IMR-90 (cell line): Measurements from ENCODE around the gene FTO. TPM values are rescaled to one million over a fixed set of nuclear protein-coding genes. Genes with fewer than 3 reads are reported as not detected.

Experiments
- ATAC-seq: fragments of 200-7000 bp; cut with Tn5 transposase; 2 replicates; pipeline ENCODE4 v1.9.1; 2020; ENCODE audit warnings: low read depth, mild to moderate bottlenecking, moderate library complexity
- BruUV-seq: library from RNA; stranded (reverse); fragments of 400-500 nt; replicated peaks from 2 replicates; lab custom pipeline; 2021; lab: Mats Ljungman, UMichigan
- CTCF ChIA-PET: fragments of 300-600 bp; formaldehyde crosslinking; extraction: SDS; loops from one replicate; lab custom pipeline; 2021; ENCODE audit warnings: antibody characterized with exemption; lab: Yijun Ruan, JAX
- POLR2A ChIA-PET: fragments of 300-600 bp; sonication (Branson Sonifier 250); formaldehyde crosslinking; loops from one replicate; lab custom pipeline; 2022; ENCODE audit warnings: antibody characterized with exemption; ENCODE audit not compliant: unreplicated experiment; lab: Charles Lee
- DNase-seq: peaks from one replicate; pipeline ENCODE4 v3.0.0; 2013
- H2AFZ ChIP-seq: replicated peaks from 2 replicates; pipeline ENCODE3; 2013; ENCODE audit warnings: low read length, mild to moderate bottlenecking; ENCODE audit not compliant: poor library complexity
- H2AK5ac ChIP-seq: 2 replicates; pipeline ENCODE4 v1.6.1; 2013; ENCODE audit warnings: low read depth, low read length, inconsistent platforms
- H2AK9ac ChIP-seq: replicated peaks from 2 replicates; pipeline ENCODE3; 2013; ENCODE audit warnings: mild to moderate bottlenecking, low read depth, low read length, moderate library complexity; ENCODE audit not compliant: poor library complexity
- H2BK120ac ChIP-seq: 2 replicates; pipeline ENCODE4 v1.6.1; 2013; ENCODE audit warnings: low read depth, low read length, inconsistent platforms
- H2BK15ac ChIP-seq: 3 replicates; pipeline ENCODE4 v1.6.1; 2013; ENCODE audit warnings: low read depth, low read length, inconsistent platforms
- H2BK20ac ChIP-seq: 2 replicates; pipeline ENCODE4 v1.6.1; 2013; ENCODE audit warnings: low read depth, mild to moderate bottlenecking, inconsistent platforms, low read length, moderate library complexity
- H2BK5ac ChIP-seq: 2 replicates; pipeline ENCODE4 v1.6.1; 2013; ENCODE audit warnings: mild to moderate bottlenecking, low read depth, low read length, inconsistent platforms; ENCODE audit not compliant: poor library complexity, severe bottlenecking
- H3K14ac ChIP-seq: replicated peaks from 2 replicates; pipeline ENCODE4 v1.6.1; 2013; ENCODE audit warnings: low read depth, low read length, inconsistent platforms
- H3K18ac ChIP-seq: 2 replicates; pipeline ENCODE4 v1.6.1; 2013; ENCODE audit warnings: low read depth, low read length, control low read depth
- H3K23ac ChIP-seq: 2 replicates; pipeline ENCODE4 v1.6.1; 2013; ENCODE audit warnings: low read depth, low read length, inconsistent platforms
- H3K27ac ChIP-seq: 2 replicates; pipeline ENCODE4 v1.5.1; 2013; ENCODE audit warnings: mild to moderate bottlenecking, control low read depth, low read length; ENCODE audit not compliant: insufficient read depth
- H3K27me3 ChIP-seq: 2 replicates; pipeline ENCODE4 v1.6.1; 2013; ENCODE audit warnings: low read length; ENCODE audit not compliant: control insufficient read depth, insufficient read depth
- H3K36me3 ChIP-seq: 2 replicates; pipeline ENCODE4 v1.6.1; 2013; ENCODE audit warnings: low read length, mixed read lengths; ENCODE audit not compliant: control insufficient read depth, insufficient read depth
- H3K4ac ChIP-seq: 2 replicates; pipeline ENCODE4 v1.6.1; 2013; ENCODE audit warnings: low read depth, low read length, inconsistent platforms
- H3K4me1 ChIP-seq: 2 replicates; pipeline ENCODE4 v1.6.1; 2013; ENCODE audit warnings: low read length, mixed read lengths; ENCODE audit not compliant: control insufficient read depth, insufficient read depth
- H3K4me2 ChIP-seq: 2 replicates; pipeline ENCODE4 v1.6.1; 2013; ENCODE audit warnings: low read depth, mild to moderate bottlenecking, control low read depth, low read length, moderate library complexity
- H3K4me3 ChIP-seq: 2 replicates; pipeline ENCODE4 v1.5.1; 2013; ENCODE audit warnings: low read depth, mild to moderate bottlenecking, control low read depth, low read length, moderate library complexity; ENCODE audit not compliant: insufficient read depth
- H3K56ac ChIP-seq: 2 replicates; pipeline ENCODE4 v1.6.1; 2013; ENCODE audit warnings: low read length, inconsistent platforms; ENCODE audit not compliant: insufficient read depth; ENCODE audit errors: extremely low read depth
- H3K79me1 ChIP-seq, 2 experiments: 2 replicates each; pipeline ENCODE4 v1.6.1; 2013; ENCODE audit warnings: low read length in 2 of 2, inconsistent platforms in 1 of 2, low read depth in 1 of 2
- H3K9ac ChIP-seq: 2 replicates; pipeline ENCODE4 v1.6.1; 2013; ENCODE audit warnings: low read depth, low read length, control low read depth
- H3K9me1 ChIP-seq: 2 replicates; pipeline ENCODE4 v1.6.1; 2013; ENCODE audit warnings: low read length, inconsistent platforms; ENCODE audit not compliant: insufficient read depth
- H3K9me3 ChIP-seq: 2 replicates; pipeline ENCODE4 v1.6.1; 2013; ENCODE audit warnings: low read length; ENCODE audit not compliant: control insufficient read depth, insufficient read depth
- H4K20me1 ChIP-seq: 2 replicates; pipeline ENCODE4 v1.6.1; 2013; ENCODE audit warnings: low read length, inconsistent platforms; ENCODE audit not compliant: insufficient read depth
- H4K5ac ChIP-seq: 2 replicates; pipeline ENCODE4 v1.6.1; 2013; ENCODE audit warnings: mild to moderate bottlenecking, low read depth, low read length, control low read depth
- H4K8ac ChIP-seq, 2 experiments: 2 replicates each; pipeline ENCODE4 v1.6.1; 2013; ENCODE audit warnings: low read depth in 2 of 2, low read length in 2 of 2, control low read depth in 1 of 2, inconsistent platforms in 1 of 2
- H4K91ac ChIP-seq: 2 replicates; pipeline ENCODE4 v1.6.1; 2013; ENCODE audit warnings: low read depth, low read length, inconsistent platforms; ENCODE audit not compliant: insufficient read depth
- BHLHE40 ChIP-seq: fragments of 150-350 bp; IDR thresholded peaks from 2 replicates; pipeline ENCODE4 v1.6.1; 2016; ENCODE audit warnings: mild to moderate bottlenecking, low read depth, low read length
- CEBPB ChIP-seq: IDR thresholded peaks from 2 replicates; pipeline ENCODE4 v1.6.1; 2012; ENCODE audit warnings: low read depth, low read length, improper control_type of control experiment
- CHD1 ChIP-seq: IDR thresholded peaks from 2 replicates; pipeline ENCODE4 v1.6.1; 2012; ENCODE audit warnings: low read depth, low read length, improper control_type of control experiment
- FOS ChIP-seq: fragments of 150-350 bp; IDR thresholded peaks from 2 replicates; pipeline ENCODE4 v1.6.1; 2016; ENCODE audit warnings: low read depth, low read length
- MAZ ChIP-seq: IDR thresholded peaks from 2 replicates; pipeline ENCODE4 v1.6.1; 2012; ENCODE audit warnings: low read depth, mild to moderate bottlenecking, low read length, improper control_type of control experiment, moderate library complexity, borderline replicate concordance
- MXI1 ChIP-seq: IDR thresholded peaks from 2 replicates; pipeline ENCODE4 v1.6.1; 2012; ENCODE audit warnings: low read depth, mild to moderate bottlenecking, low read length, moderate library complexity, borderline replicate concordance
- POLR2A ChIP-seq: IDR thresholded peaks from 2 replicates; pipeline ENCODE4 v1.6.1; 2012; ENCODE audit warnings: mild to moderate bottlenecking, low read depth, low read length
- RAD21 ChIP-seq: IDR thresholded peaks from 2 replicates; pipeline ENCODE4 v1.6.1; 2012; ENCODE audit warnings: low read length, improper control_type of control experiment
- RCOR1 ChIP-seq: IDR thresholded peaks from 2 replicates; pipeline ENCODE4 v1.6.1; 2012; ENCODE audit warnings: mild to moderate bottlenecking, low read length, improper control_type of control experiment; ENCODE audit not compliant: insufficient replicate concordance
- RFX5 ChIP-seq: IDR thresholded peaks from 2 replicates; pipeline ENCODE4 v1.8.0; 2012; ENCODE audit warnings: low read depth, mild to moderate bottlenecking, low read length, moderate library complexity
- SMC3 ChIP-seq: fragments of 150-350 bp; IDR thresholded peaks from 2 replicates; pipeline ENCODE4 v1.6.1; 2016; ENCODE audit warnings: low read depth, mild to moderate bottlenecking, antibody characterized with exemption, low read length, moderate library complexity
- WGBS, 2 experiments: methylation state at CpG; one replicate each; pipeline versions ENCODE4 v1.1.5 to v1.1.7; 2013; ENCODE audit warnings: missing lambda C conversion rate in 2 of 2; ENCODE audit not compliant: insufficient read length in 1 of 2; ENCODE audit errors: extremely low coverage in 2 of 2; 5-methylcytosine and 5-hydroxymethylcytosine counted together
- dilution Hi-C: fragments of 300-500 bp; cut with HindIII; formaldehyde crosslinking; loops from one replicate; pipeline ENCODE4 v1.14.3; 2018; ENCODE audit warnings: low sequenced_read_pairs; ENCODE audit not compliant: unreplicated experiment
- in situ Hi-C: fragments of 300-500 bp; cut with MboI; formaldehyde crosslinking; loops from 3 replicates; pipeline ENCODE4 v1.14.3; 2019; ENCODE audit warnings: low sequenced_read_pairs, inconsistent platforms, mixed read lengths
- intact Hi-C: fragments of 100-400 bp; cut with micrococcal nuclease; formaldehyde crosslinking; loops from 2 replicates; pipeline ENCODE4 v1.10.0; 2022
- polyA plus RNA-seq, 3 experiments: library from polyadenylated mRNA; depleted of rRNA; stranded (reverse); fragments of >200 nt; gene quantifications; 2 replicates each; pipeline ENCODE4 v1.2.3, GENCODE V29; 2012; ENCODE audit warnings: low replicate concordance in 1 of 3
- total RNA-seq: library from RNA; depleted of rRNA; stranded (reverse); fragments of >200 nt; gene quantifications from 2 replicates; pipeline ENCODE4 v1.2.3, GENCODE V29; 2012
- TF ChIP-seq, protein P1 (sequence below): fragments of 150-350 bp; IDR thresholded peaks from 2 replicates; pipeline ENCODE4 v1.6.1; 2016; ENCODE audit warnings: low read depth, mild to moderate bottlenecking, low read length, moderate library complexity, borderline replicate concordance
- TF ChIP-seq, protein P2 (sequence below): conservative IDR thresholded peaks from 2 replicates; pipeline ENCODE4 v1.5.1; 2012; ENCODE audit warnings: mild to moderate bottlenecking, low read depth, low read length, improper control_type of control experiment
- TF ChIP-seq, protein P3 (sequence below): fragments of 150-350 bp; IDR thresholded peaks from 2 replicates; pipeline ENCODE4 v1.6.1; 2017; ENCODE audit warnings: mild to moderate bottlenecking, antibody characterized with exemption, low read length, low read depth

FTO gene
- total and polyA plus RNA-seq, 2 of the 4 experiments (the other 2 are of a cell fraction), result 70.3 to 132 TPM

DNA sequence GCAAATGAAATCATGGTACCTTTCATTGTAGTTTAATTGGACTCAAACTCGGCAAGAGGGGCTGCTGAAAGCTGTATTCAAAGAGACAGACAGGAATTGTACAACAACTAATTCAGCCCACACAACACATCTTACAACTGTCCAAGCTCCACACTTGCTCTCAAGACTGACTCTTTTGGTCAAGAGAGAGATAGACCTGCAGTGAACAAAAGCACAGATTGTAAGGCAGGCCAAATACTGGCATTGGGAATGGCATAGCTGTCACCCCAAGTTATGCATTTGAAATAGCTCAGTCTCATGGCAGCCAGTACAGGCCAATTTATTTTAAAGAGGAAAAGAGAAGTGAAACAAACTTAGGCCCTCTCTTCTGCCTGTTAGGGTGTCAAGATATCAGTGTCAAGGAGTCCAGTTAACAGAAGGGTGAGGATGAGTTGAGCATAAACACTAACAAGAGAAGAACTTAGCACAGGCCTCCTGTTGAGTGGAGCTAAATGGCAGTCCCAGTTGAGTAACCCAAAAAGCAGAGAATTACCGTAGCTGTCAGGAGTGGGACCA lies 366.9 kb downstream of the FTO start:
- in situ Hi-C loops, result no loop called here
- Histone ChIP-seq H4K91ac (no peak overlapping the region), H3K4me1 (no peaks in the 10 kb centered on the region), H3K4ac (no peak overlapping the region), H3K18ac (no peak overlapping the region), H2BK20ac (no peak overlapping the region), H2BK5ac (no peak overlapping the region), H2AK9ac (no peak overlapping the region), H3K9me3 (no peaks in the 10 kb centered on the region), H4K8ac (no peak overlapping the region), H3K4me3 (no peak overlapping the region), H3K27ac (no peak overlapping the region), H2BK15ac (no peak overlapping the region), H3K9me1 (no peaks in the 10 kb centered on the region; the same call in 1 of the 2 replicates), H2AK5ac (no peak overlapping the region), H3K23ac (no peak overlapping the region), H3K79me1 (no peaks in the 10 kb centered on the region; a peak in 1 of 4 replicates), H2BK120ac (no peak overlapping the region), H3K56ac (no peak overlapping the region), H4K20me1 (no peaks in the 10 kb centered on the region; the same call in 1 of the 2 replicates), H3K14ac (no peak overlapping the region), H3K27me3 (no peaks in the 10 kb centered on the region), H3K4me2 (no peak overlapping the region), H4K5ac (no peak overlapping the region), H3K36me3 (no peaks in the 10 kb centered on the region), H3K9ac (no peak overlapping the region), H2AFZ (no peak overlapping the region)
- CTCF ChIA-PET, result no interaction called here
- no peak for TF ChIP-seq FOS
- no peak for TF ChIP-seq RFX5
- TF ChIP-seq RCOR1, result no peak
- TF ChIP-seq MAZ, result no peak
- no peak for TF ChIP-seq SMC3
- TF ChIP-seq, protein P1, sequence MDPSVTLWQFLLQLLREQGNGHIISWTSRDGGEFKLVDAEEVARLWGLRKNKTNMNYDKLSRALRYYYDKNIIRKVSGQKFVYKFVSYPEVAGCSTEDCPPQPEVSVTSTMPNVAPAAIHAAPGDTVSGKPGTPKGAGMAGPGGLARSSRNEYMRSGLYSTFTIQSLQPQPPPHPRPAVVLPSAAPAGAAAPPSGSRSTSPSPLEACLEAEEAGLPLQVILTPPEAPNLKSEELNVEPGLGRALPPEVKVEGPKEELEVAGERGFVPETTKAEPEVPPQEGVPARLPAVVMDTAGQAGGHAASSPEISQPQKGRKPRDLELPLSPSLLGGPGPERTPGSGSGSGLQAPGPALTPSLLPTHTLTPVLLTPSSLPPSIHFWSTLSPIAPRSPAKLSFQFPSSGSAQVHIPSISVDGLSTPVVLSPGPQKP, result no peak
- TF ChIP-seq CEBPB, result no peak
- no peak for TF ChIP-seq CHD1
- TF ChIP-seq, protein P2, sequence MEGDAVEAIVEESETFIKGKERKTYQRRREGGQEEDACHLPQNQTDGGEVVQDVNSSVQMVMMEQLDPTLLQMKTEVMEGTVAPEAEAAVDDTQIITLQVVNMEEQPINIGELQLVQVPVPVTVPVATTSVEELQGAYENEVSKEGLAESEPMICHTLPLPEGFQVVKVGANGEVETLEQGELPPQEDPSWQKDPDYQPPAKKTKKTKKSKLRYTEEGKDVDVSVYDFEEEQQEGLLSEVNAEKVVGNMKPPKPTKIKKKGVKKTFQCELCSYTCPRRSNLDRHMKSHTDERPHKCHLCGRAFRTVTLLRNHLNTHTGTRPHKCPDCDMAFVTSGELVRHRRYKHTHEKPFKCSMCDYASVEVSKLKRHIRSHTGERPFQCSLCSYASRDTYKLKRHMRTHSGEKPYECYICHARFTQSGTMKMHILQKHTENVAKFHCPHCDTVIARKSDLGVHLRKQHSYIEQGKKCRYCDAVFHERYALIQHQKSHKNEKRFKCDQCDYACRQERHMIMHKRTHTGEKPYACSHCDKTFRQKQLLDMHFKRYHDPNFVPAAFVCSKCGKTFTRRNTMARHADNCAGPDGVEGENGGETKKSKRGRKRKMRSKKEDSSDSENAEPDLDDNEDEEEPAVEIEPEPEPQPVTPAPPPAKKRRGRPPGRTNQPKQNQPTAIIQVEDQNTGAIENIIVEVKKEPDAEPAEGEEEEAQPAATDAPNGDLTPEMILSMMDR, result no peak
- TF ChIP-seq RAD21, result no peak
- TF ChIP-seq, protein P3, sequence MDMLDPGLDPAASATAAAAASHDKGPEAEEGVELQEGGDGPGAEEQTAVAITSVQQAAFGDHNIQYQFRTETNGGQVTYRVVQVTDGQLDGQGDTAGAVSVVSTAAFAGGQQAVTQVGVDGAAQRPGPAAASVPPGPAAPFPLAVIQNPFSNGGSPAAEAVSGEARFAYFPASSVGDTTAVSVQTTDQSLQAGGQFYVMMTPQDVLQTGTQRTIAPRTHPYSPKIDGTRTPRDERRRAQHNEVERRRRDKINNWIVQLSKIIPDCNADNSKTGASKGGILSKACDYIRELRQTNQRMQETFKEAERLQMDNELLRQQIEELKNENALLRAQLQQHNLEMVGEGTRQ, result no peak
- no peak for TF ChIP-seq BHLHE40
- TF ChIP-seq MXI1, result no peak
- TF ChIP-seq POLR2A, result no peak
- WGBS, 2 experiments, result no CpG with 5 or more reads among the region's 2 CpGs
- dilution Hi-C loops, result no loop called here
- no peak for DNase-seq
- no peak for ATAC-seq
- intact Hi-C loops, result no loop called here
- BruUV-seq, result no TSS peak
- POLR2A ChIA-PET, result no interaction called here
